ENCODE data around the gene STAP1.

DNA sequence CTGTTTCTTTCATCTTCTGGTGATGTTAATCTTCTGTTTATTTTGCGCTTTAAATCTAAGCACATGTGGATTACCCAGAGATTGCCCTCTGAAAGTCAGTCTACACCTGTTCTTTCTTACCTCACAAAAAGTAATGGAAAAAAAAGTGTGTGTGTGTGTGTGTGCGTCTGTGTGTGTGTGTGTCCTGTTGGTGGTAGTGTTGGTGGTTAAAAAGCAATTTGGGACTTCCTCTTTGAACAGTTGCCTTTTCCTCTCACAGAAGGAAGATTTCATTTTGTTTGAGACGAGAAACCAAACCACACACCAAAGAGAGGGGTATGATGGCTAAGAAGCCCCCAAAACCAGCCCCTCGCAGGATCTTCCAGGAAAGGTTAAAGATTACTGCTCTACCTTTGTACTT is at the start of gene STAP1:
- TF ChIP-seq TCF7L2 (IDR thresholded peaks at IDR 0.05; ENCODE audit: borderline replicate concordance, extremely low read depth, insufficient read depth, insufficient read length) (no peak), POLR2A (IDR thresholded peaks at IDR 0.05; ENCODE audit: borderline replicate concordance, extremely low read depth, insufficient read depth, insufficient read length) (no peak), CEBPB (IDR thresholded peaks at IDR 0.05; ENCODE audit: low read depth) (no peak), YY1 (IDR thresholded peaks at IDR 0.05; ENCODE audit: extremely low read depth, insufficient replicate concordance, low read depth, low read length) (no peak), POLR2AphosphoS5 (IDR thresholded peaks at IDR 0.05; ENCODE audit: low read depth, low read length) (no peak), ZNF274 (IDR thresholded peaks at IDR 0.05; ENCODE audit: low read depth, low read length) (no peak)
- TF ChIP-seq, protein P1, sequence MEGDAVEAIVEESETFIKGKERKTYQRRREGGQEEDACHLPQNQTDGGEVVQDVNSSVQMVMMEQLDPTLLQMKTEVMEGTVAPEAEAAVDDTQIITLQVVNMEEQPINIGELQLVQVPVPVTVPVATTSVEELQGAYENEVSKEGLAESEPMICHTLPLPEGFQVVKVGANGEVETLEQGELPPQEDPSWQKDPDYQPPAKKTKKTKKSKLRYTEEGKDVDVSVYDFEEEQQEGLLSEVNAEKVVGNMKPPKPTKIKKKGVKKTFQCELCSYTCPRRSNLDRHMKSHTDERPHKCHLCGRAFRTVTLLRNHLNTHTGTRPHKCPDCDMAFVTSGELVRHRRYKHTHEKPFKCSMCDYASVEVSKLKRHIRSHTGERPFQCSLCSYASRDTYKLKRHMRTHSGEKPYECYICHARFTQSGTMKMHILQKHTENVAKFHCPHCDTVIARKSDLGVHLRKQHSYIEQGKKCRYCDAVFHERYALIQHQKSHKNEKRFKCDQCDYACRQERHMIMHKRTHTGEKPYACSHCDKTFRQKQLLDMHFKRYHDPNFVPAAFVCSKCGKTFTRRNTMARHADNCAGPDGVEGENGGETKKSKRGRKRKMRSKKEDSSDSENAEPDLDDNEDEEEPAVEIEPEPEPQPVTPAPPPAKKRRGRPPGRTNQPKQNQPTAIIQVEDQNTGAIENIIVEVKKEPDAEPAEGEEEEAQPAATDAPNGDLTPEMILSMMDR (IDR thresholded peaks at IDR 0.05 in 2 of 3, conservative IDR thresholded peaks at IDR 0.05 in 1 of 3; ENCODE audit: borderline replicate concordance in 1 of 3, insufficient read depth in 1 of 3, low read depth in 2 of 3, low read length in 2 of 3), result no peak
- TF ChIP-seq, protein P2, sequence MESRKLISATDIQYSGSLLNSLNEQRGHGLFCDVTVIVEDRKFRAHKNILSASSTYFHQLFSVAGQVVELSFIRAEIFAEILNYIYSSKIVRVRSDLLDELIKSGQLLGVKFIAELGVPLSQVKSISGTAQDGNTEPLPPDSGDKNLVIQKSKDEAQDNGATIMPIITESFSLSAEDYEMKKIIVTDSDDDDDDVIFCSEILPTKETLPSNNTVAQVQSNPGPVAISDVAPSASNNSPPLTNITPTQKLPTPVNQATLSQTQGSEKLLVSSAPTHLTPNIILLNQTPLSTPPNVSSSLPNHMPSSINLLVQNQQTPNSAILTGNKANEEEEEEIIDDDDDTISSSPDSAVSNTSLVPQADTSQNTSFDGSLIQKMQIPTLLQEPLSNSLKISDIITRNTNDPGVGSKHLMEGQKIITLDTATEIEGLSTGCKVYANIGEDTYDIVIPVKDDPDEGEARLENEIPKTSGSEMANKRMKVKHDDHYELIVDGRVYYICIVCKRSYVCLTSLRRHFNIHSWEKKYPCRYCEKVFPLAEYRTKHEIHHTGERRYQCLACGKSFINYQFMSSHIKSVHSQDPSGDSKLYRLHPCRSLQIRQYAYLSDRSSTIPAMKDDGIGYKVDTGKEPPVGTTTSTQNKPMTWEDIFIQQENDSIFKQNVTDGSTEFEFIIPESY (IDR thresholded peaks at IDR 0.05; ENCODE audit: extremely low read depth, insufficient replicate concordance, low read length), result no peak

All from HCT116 (cell line).